HG03565 (cell line): ENCODE data around the gene USH2A.
A peak's percentile ranks its signal among the peaks of the same experiment; 100 is the strongest.

Experiments used
- ATAC-seq: cut with Tn5 transposase; IDR thresholded peaks from one replicate; pipeline ENCODE4 v1.9.1; 2021; ENCODE audit warnings: mild to moderate bottlenecking, moderate library complexity; ENCODE audit not compliant: unreplicated experiment

The USH2A gene

GRCh38 chr1:215971793-215972441 is 451.3 kb downstream of the USH2A start:
- no peak for ATAC-seq

- ATAC-seq: no peak
Measured at GRCh38 chr1:215970406-215970805, 452.8 kb downstream of the USH2A start.

DNA sequence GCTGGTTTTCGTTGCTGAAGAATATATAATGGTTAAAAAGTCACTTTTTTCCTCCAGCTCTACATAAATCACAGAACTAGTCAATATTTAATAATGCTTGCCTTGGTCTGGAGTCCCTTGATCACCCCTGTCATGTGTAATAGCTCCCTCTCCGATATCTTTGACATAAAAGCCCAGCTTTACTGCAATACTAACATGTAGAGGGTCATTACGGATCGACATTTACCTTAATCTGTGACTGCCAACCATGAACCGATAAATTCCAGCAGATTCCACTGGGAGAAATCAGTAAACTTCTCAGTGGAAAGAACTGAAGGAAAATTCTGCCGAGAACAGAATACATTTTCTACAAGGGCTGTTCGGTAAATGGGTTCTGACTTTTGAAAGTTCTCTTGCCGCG is 459.6 kb downstream of the USH2A start:
- no peak for ATAC-seq

- no peak for ATAC-seq
Measured at GRCh38 chr1:215963040-215963439, 460.2 kb downstream of the USH2A start.

GRCh38 chr1:215958841-215959240 is 464.4 kb downstream of the USH2A start:
- ATAC-seq: no peak

DNA sequence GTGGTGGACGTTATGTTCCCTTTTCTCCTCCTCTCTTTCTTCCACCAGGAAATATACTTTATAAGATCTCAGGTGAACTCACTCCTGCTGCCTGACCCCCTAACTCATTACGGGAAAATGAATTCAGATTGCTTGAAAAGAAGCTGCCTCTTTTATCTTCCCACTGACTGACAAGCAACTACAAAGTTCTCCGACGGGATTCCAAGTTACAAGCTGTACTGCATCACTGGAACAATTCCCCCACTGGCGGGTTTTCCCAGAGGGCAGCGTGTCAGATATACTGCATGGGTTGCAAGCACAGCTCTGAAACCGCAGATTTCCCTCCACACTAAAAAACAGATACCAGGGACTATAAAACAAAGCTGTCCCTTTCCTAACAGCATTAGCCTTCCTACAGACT is 465.6 kb downstream of the USH2A start:
- ATAC-seq: no peak

DNA sequence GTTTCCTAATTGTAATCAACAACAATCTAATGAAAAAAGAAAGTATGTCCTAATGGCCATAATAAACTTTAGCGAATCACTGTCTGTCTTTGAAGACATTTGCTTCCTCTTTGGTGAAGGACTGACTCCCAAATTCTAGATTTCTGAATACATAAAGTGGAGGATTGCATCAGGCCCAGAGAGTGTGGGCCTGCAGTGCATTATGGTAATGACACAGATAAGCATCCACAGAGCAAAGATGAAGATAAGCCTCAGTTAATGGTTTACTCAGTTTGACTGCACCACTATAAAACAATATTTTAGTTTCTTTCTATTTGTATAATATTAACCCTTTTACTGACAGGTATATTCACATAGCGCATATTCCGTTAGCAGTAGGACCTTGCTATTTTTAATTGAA is 490.7 kb downstream of the USH2A start:
- no peak for ATAC-seq

- no peak for ATAC-seq
Measured at GRCh38 chr1:215926670-215927069, 496.6 kb downstream of the USH2A start.

DNA sequence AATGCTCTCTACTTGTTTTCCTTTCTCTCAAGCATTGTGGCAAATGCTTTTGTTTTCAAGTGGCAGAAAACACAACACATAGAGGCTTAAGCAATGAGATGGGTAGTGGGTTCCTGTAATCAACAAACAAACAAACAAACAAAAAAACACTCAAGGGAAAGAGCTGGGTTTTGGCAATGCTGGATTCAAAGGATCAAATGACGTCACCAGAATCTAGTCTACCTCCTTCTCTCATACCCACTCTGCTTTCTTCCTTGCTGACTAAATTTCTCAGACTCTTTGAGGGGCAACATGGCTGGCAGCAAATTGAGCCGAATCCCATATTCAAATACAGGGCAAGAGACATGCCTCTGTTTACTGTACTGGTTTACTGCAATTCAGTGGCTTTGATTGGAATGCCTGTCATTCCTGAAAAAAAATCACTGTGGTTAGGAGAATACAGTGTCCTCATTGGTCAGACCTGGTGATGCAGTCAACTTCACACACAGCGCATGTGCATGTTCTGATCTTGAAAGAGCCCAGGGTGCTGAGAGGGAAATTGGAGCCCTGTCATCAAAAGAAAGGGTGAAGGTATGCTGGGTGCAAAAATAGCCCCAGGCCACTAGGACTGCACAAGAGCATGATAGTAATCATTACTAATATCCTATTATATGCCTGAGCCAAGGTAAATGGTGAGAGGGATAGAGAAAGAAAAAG is 500.0 kb downstream of the USH2A start:
- ATAC-seq: no peak

DNA sequence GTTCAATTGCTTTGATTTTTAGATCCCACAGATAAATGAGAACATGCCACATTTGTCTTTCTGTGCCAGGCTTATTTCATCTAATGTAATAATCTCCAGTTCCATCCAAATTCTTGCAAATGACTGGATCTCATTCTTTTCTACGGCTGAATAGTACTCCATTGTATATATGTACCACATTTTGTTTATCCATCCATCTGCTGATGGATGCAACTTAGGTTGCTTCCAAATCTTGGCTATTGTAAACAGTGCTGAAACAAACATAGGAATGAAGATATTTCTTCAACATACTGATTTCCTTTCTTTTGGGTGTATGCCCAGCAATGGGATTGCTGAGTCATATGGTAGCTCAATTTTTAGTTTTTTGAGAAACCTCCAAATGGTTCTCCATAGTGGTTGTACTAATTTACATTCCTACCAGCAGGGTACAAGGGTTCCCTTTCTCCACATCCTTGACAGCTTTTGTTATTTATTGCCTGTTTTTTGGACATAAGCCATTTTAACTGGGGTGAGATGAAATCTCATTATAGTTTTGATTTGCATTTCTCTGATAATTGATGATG is 511.8 kb downstream of the USH2A start:
- ATAC-seq: no peak

DNA sequence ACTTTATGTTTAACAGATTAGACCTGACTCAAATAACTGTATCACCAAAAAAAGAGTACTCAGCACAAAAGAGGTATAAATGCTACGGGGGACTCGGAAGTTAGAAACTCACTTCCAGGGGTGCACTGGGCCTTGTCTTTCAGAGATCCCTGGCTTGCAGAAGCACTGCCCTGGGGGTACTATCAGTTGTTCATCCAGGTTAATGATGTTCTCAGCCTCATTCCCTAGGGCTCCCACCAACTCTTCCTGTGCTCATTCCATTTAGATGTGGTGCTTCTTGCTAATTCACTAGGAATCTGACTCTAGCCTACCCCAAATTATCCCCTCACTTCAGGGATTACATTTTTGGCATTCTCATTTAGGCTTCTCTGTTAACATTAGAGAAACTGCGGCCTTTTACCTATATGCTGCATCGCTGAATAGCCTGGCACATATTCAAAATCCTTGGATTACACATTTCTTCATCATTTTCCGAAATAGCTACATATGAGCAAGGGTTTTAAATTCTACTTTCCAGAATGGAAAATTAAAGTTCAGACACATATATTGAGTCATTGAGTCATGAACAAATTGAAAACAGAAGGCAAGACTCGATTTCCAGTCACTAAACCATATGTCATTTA is 517.6 kb downstream of the USH2A start:
- no peak for ATAC-seq

- ATAC-seq: no peak
Measured at GRCh38 chr1:215900684-215901083, 522.6 kb downstream of the USH2A start.

DNA sequence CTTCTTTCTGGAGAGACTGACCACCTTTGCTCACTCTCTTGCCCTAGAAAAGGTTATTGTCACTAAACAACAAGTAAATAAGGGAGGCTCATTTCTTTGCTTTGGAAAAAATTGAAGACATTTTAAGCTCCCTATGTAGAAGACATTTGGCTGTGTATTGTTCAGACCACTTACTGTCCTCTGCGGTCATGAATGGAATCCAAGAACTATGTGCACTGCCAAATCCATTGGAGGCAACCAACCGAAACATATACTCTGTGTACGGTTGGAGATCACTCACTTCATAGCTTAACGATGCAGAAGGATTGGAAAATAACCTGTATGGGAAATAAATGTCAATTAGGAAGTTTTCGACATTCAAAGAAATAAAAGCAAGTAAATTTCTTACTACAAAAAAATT is 523.3 kb downstream of the USH2A start:
- ATAC-seq: no peak

DNA sequence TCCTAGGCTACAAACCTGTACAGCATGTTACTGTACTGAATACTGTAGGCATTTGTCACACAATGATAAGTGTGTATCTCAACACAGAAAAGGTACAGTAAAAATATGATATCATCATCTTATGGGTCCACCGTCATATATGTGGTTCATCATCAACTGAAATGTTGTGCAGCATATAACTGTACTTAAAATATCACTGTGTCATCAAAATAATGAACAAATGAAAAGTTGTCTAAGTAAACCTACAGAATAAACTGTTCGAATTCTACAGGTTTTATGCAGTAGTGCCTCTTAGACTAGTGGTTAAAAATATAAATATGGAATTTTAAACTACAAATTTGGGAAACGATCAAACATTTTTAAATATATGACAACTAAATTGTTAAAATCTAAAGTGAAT is 527.4 kb downstream of the USH2A start:
- no peak for ATAC-seq

DNA sequence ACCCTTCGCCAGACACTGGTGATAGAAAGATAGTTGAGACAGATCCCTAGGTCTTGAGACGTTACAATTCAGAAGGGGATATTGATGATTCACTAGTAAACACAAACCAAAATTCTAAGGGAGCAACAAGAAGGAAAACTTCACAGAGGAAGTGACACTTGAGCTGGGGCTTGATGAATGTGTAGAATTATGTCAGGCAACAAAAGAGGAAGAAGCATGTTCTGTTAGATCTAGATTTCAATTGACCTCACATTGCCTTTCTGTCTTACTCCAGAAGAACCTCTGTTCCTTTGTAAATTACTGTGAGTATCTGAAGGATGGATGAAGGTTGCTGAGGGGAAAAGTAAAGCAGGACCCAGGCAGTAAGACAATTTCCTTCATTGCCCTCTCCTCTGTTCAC is 528.0 kb downstream of the USH2A start:
- ATAC-seq: no peak

DNA sequence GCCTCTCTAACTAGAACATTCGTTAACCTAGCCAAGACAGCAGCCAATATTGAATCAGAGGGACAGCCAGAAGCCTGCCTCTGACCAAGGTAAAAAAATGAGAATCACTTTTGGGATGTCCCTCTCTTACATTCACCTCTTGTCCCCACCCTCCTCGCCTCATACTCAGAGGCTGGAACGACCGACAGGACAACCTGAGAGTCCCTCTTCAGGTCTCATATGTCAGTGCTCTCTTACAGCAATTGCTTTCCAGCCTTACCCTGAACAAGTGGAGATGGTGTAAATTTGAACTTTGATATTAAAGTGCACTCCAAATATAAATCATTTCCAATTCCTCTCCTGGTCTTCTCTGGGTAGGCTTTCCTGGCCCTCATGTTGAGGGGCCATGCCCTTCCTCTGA is 528.6 kb downstream of the USH2A start:
- no peak for ATAC-seq

- ATAC-seq: peak; percentile 29
Measured at GRCh38 chr1:215891266-215892057, 531.8 kb downstream of the USH2A start.

GRCh38 chr1:215890438-215890837 is 532.8 kb downstream of the USH2A start:
- peak; percentile 50 for ATAC-seq

- no peak for ATAC-seq
Measured at GRCh38 chr1:215889871-215890270, 533.4 kb downstream of the USH2A start.

- no peak for ATAC-seq
Measured at GRCh38 chr1:215888159-215888558, 535.1 kb downstream of the USH2A start.

DNA sequence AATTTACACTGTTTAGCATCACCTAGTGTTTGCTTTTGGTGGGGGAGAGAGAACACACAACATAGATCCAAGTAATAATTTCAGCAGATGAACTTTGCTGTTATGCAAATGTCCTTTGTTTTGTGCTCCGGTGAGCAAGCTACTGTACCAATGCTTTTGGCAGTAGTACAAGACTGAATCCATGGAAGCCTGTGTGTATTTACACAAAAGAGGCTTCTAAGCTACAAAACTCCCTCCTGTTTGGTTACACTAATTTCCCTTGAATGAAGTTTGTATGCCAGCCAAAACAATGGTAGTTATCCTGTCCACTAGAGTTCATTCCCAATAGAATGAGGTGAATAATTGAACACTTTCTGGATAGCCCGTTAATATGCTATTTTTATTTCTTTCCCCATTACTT is 535.6 kb downstream of the USH2A start:
- no peak for ATAC-seq
